NCI-H345 (cell line): ENCODE measurements around the gene ACTL8.
"Not testable (repeated sequence)": the region's sequence is repeated elsewhere in the genome, so short reads cannot be mapped to it uniquely, and the experiment has no call there.

Experiments used
- DNase-seq: peaks from one replicate; lab custom pipeline; 2025; lab: John Stamatoyannopoulos, UW

Gene ACTL8

DNA sequence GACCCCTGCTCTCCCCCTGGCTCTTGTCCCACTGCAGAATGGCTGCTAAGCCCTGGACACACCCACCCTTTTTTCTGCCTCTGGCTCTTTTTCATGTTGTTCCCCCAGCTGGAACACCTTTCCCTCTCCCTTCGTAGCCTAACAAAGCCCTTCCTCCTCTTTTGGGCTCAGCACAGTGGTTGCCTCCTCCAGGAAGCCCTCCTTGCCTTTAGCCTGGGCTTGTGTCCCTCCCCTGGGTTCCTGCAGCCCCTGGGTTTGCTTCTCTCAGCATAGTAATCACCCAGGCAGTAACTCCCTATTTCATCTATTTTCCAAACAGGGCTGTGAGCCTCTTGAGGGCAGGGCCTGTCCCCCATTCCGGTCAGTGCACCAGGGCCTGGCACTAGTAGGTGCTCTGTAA is 19.8 kb upstream of the ACTL8 start:
- DNase-seq, result no peak

GRCh38 chr1:17735793-17736192 is 19.3 kb upstream of the ACTL8 start:
- DNase-seq, result peak; percentile 5

DNA sequence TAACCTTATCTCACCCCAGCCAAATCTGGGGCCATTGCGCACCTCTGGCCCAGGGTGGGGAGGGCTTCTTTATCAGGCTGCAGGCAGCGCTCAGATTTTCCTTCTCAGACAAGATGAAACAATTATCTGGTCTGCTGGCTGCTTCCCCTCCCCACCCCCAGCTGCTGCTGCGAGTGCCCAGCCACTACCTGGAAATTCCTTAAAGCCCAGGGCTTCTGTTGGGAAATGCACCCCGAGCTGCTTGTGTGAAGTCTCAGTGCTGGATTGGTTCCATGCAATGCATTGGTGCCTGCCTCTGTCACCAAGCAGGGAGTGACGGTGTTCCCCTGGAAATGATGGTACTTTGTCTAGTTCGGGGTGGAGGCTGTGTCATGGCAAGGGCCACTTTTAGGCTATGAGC is 18.5 kb upstream of the ACTL8 start:
- DNase-seq, result no peak

DNA sequence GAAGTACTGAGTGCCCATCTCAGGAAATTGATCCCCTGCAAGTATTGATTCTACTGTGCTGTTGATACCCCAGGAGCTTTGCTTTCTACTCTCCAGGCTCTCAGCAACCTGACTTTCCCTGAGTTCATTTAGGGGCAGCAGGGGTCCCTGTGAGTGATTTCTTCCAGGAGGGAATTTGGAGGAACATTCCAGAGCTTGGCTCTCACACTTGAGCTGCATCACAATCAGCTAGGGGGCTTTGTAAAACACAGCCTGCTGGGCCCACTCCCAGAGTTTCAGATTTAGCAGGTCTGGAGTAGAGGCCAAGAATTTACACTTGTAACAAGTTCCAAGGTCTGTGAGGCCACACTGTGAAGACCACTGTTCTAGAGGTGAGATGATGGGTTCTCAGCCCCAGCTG is 16.1 kb upstream of the ACTL8 start:
- no peak for DNase-seq

DNA sequence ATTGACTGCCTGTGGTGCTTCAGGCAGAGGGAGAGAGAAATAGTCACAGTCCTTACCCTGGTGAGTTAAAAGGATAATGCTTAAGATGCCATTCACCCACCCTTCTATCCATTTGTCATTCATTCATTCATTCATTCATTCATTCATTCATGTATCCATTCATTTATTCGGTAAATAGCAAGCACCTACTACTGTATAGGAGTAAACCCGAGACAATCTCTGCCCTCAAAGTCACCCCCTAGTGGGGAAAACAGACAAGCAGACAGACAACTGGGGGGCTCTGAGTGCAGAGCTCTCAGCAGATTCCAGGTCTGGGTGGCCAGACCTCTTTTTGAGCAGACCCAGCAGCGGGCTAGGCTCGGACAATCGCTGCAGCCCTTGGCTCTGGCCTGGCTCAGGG is 14.1 kb upstream of the ACTL8 start:
- no peak for DNase-seq

DNA sequence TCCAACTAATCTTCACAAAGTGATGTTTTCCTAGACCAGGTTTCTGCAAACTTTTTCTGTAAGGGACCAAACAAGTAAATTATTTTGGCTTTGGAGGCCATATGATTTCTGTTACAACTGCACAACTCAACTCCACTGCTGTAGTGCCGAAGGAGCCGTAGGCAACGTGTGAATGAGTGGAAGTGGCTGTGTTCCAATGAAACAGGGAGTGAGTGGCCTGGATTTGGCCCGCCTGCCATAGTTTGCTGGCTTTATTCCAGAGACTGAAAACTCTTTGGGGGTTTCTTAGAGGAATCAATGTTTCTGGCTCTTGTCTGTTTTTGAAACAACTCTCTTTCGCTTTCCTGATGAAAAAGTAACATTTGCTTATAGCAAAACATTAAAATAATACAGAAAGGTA is 12.6 kb upstream of the ACTL8 start:
- DNase-seq, result no peak

DNA sequence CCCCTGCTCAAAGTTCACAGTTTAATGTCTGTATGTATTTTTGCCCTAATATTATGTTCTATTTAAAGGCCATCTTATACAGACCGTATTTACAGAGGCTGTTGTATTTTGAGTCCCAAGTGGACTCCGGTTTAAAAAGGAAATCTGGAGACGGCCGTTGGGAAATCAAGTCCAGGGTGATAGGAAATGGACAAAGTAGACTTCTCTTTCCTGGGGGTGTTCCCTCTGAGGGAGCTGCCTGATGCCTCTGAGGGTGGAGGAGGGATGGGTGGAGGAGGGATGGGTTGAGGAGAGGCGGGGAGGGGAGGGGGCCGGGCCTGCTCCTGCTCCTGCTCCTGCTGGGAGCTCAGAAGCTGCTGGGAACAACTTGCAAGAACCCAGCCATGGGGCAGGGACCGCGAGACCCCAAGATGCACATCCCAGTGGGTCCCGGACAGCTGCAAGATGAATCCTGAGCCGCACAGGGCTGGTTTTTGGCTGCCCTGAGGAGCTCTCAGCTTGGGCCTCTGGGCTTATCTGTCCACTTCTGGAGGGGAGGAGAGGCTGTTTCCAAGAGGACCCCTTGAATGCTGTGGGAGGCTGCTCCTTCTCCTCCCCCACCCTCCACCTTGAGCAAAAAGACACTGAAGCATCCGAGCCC is 12.0 kb upstream of the ACTL8 start:
- DNase-seq, result no peak

DNA sequence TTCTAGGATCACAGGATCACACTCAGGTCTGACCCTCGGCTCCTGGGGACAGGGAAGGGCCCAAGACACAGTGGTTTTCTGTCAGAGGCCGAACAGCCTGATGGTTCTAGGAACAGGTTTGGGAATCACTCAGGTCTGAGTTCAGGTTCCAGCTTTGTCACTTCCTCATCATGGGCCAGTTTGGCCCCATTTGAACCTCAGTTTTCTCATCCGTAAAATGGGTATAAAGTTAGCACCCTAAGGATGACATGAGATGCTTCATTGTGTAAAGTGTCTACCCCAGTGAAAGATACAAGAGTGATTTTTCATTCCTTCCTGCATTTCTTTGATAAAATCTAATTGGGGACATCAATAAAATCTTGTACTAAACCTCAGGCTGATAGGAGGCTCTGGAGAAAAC is 11.2 kb upstream of the ACTL8 start:
- no peak for DNase-seq

GRCh38 chr1:17744666-17745478 is 10.3 kb upstream of the ACTL8 start:
- no peak for DNase-seq

- DNase-seq, result no peak
These were observed 9.6 kb upstream of the ACTL8 start for GRCh38 chr1:17745479-17745955.

GRCh38 chr1:17746281-17746680 is 8.9 kb upstream of the ACTL8 start:
- DNase-seq, result not testable (repeated sequence)

DNA sequence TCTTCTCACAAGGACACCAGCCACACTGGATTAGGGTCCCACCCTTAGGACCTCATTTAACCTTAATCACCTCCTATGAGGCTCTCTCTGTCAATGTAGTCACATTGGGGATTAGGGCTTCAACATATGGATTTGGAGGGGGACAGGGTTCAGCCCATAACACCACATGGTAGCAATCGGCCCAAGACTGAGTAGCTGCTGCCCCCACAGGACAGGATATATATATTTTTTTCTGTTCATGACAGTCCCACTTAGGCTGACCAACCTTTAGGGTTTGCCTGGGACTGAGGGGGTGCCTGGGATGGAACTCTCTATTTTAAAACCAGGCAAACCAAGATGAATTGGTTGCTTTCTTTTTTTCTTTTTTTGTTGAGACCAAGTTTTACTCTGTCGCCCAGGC is 8.2 kb upstream of the ACTL8 start:
- DNase-seq, result no peak

DNA sequence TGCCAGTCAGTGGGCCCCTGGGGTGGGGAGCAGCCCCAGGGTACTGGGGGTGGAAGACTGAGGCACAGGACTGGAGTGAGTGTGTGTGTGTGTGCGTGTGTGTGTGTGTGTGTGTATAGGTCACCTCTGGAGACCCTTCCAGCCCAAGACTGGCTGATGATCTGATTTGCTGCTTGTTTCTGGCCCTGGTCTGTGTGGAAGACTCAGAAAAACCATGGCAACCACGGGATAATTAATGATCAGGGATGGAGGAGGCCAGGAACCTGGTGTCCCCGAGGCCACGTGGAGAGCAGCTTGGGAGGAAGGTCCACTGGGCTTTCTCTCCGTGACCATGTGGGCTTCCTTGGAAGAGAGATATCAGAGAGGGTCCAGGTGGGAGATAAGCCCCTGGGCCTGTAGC is 4.8 kb upstream of the ACTL8 start:
- no peak for DNase-seq

DNA sequence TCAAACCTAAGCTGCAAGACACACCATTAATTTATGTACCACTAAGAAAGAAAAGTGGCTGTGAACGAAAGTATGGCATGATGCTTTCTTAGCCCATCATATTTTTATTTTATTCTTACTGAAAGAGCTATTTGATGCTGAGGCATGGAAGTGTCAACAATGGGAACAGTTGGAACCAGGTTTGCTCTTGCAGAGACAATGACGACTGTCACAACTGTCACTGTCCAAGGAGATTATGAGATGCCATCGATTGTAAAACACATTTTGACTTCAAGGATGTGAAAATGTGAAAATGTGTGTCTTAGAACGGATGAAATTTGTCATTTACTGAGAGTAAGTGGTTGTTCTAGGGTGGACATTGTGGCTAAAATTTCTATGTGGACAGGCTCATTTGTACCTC is 2.8 kb upstream of the ACTL8 start:
- no peak for DNase-seq

GRCh38 chr1:17757426-17757825 is 2.3 kb downstream of the ACTL8 start:
- no peak for DNase-seq

- DNase-seq, result no peak
These were observed 4.0 kb downstream of the ACTL8 start for GRCh38 chr1:17759114-17759513.

DNA sequence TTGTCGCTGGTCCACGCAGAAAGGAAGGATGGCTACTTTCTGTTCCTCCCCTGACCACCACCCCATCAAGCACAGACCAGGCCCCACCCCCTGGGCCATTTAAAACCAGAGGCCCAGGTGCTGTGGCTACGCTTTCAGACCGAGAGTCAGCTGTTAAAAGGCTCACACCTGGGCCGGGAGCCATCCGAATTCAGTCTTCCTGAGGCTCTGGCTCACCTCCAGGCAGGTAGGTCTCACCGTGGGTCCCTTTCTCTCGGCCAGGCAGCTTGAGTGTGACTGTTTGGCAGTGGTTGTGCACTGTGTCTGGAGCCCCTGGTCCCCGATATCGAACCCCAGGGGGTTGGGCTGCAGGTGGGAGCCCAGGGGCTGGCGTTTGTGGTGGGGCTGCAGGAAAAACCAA is 7.2 kb downstream of the ACTL8 start:
- DNase-seq, result no peak

DNA sequence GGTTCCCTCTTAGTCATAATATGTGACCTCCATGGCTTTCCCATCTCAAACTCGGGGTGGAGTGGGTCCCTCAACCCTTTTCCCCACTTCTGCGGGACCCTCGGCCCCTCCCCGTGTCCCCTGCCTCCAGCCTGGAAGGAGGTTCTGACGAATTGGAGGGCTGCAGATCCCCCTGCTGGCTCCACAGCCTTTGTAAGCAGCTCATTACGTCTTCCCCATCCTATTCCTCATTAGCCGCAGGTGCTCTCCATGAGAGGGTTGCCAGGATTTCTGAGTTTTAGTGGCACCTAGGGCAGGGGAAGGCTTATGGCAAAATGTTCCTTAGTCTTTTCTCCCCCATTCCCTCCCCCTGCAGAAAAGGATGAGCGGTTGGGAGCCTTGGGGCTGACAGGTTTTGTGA is 8.3 kb downstream of the ACTL8 start:
- DNase-seq, result no peak

DNA sequence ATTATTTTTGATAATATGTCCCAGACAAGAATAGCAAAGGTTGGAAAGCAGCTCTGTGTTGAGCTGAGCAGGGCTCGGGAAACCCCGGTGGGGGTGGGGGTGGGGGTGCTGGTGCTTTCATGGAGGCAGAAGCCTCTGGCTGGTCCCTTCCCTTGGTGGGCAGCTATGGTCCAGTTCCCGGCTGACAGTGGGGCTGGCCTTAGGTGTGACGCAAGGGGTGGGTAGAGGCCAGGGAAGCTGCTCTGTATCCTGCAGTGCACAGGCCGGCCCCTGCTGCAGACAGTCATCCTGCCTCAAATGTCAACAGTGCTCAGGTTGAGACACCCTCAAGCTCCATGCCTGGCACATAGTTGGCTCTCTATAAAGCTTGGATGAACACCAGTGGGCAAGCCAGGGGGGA is 8.9 kb downstream of the ACTL8 start:
- no peak for DNase-seq

- DNase-seq, result no peak
These were observed 9.5 kb downstream of the ACTL8 start for GRCh38 chr1:17764591-17764990.

DNA sequence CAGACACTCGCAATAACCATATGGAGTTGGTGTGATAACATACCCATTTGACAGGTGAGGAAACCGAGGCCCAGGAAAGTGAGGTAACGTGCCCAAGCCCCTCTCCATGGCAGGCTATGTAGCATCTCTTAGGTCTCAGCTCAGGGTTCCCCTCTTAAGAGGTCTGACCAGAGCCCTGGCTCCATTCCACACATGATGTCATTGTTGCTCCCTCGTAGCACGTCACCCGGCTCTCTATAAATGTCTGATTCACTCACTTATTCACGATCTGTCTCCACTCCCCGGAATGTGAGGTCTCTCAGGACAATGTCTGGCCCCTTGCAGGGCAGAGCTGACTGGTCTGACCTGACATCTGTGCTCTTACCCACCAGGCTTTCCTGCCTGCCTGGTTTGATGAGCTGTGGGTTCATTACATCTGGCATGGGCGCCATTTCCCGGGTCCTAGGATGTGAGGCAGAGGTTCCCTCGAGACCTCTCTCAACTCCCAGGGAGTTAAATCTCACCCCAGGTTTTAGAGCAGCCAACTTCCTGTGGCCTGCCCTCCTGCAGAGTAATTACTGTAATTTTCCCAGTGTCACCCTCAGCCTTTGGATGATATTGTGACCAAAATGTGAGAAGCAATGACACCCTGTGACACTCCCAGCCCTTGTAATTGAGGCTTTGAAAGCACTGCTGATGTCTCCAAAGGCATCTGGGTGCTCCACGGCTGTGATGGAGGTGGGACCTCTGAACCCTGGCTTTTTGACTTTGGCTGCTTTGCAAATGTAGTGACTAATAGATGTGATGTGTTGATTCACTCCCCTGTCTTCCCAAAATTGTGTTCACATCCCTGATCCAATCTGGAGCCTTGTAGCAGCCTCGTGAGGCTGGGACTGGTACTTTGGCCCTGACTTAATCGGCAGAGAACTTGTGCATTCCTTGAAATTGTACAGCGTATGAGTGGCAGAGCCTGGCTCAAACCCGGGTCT is 10.6 kb downstream of the ACTL8 start:
- no peak for DNase-seq

DNA sequence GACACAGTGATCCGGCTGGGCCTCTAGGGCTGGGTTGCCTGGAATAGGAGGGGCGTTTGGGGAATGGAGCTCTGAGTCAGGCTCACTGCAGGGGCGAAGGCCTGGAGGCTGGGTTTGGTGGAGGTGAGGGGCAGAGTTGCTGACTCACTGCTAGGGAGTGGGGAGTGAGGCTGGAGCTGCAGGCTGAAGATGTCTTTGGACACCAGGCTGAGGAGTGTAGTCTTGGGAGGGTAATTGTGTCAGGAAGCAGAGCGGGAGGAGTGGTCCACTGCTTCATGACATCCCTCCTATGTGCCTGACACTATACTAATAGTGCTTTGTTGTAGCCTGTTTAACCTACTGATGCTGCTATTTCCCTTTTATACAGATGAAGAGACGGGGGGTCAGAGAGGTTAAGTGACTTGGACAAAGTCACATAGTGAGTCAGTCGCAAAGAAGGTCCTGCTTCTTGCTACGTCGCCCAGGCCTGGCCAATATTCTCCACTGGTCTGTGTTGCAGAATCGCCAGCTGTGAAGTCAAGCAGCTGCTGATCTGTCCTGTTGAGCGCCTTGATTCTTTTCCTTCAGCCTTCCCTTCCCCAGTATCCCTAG is 13.6 kb downstream of the ACTL8 start:
- DNase-seq, result no peak
